NCI-H2029 (cell line): ENCODE data around the gene TIGD6.
"Not testable (repeated sequence)": the region's sequence is repeated elsewhere in the genome, so short reads cannot be mapped to it uniquely, and the experiment has no call there.

Experiments used
- DNase-seq: peaks from one replicate; lab custom pipeline; 2025; lab: John Stamatoyannopoulos, UW

TIGD6 gene

DNA sequence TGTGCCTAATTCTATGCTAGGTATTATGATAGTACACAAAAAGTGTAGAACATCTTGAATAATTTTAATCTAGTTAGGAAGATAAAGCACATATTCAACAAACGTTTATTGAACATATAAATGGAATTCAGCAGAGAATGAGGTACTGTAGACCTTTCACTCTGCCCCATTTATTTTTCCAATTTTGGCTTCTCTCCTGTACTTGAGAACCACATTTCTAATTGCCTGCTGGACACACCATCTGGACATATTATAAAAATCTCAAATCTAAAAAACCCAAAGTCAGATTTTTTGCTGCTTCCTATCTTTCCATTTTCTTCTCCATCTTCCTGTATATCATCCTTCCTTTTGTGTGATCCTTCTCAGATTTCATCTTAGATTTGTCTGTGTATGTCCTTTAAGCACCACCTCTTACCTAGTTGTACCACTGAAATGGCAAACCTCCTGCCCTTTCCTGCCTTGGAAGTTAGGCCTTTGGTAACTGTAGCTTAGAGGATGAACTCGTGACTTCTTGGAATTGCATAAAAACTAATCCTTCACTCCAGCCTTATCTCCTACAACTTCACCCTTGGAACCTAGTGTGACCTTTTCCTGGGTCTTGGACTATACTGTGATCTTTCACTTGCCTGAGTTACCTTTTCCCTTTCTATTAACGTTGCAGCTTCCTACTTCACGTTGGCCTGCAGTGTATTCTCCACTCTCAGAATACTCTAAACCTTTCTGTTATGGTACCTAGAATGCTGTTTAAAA lies 31.1 kb downstream of the TIGD6 start:
- DNase-seq = no peak

DNA sequence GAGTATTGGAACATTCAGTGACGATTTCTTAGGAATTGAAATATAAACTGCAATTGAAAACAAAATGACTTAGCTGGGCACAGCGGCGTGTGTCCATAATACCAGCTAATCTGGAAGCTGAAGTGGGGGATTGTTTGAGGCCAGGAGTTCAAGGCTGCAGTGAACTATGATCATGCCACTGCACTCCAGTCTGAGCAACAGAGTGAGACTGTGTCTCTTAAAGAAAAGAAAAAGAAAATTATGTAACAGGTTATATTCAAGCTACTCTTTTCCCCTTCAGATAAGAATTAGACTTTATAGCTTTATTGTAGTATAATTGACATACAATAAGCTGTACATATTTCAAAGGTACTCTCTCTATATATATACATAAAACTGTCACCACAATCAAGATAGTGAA lies 33.5 kb downstream of the TIGD6 start:
- no peak for DNase-seq

- no peak for DNase-seq
These were observed 36.7 kb downstream of the TIGD6 start for GRCh38 chr5:149963729-149964128.

GRCh38 chr5:149962601-149963300 lies 37.7 kb downstream of the TIGD6 start:
- DNase-seq = no peak

DNA sequence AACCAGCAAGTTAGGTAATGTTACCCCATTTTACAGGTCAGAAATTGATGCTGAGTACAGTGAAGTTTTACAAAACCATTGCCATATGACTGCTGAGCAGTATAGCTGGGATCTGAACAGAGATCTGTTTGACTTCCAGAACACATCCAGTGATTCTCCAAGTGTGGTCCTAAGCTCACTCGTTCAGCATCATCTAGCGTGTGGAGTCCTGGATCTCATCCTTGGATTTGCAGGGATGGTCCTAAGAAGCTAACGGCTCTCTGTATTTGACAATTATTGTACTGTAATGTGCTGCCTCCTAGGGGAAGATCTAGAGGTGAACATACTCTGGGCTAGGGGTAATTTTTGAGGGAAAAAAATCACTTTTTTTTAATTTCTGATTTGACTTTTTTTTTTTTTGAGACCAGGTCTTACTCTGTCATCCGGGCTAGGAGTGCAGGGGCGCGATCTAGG lies 38.5 kb downstream of the TIGD6 start:
- no peak for DNase-seq

- no peak for DNase-seq
These were observed 39.2 kb downstream of the TIGD6 start for GRCh38 chr5:149961186-149961685.

DNA sequence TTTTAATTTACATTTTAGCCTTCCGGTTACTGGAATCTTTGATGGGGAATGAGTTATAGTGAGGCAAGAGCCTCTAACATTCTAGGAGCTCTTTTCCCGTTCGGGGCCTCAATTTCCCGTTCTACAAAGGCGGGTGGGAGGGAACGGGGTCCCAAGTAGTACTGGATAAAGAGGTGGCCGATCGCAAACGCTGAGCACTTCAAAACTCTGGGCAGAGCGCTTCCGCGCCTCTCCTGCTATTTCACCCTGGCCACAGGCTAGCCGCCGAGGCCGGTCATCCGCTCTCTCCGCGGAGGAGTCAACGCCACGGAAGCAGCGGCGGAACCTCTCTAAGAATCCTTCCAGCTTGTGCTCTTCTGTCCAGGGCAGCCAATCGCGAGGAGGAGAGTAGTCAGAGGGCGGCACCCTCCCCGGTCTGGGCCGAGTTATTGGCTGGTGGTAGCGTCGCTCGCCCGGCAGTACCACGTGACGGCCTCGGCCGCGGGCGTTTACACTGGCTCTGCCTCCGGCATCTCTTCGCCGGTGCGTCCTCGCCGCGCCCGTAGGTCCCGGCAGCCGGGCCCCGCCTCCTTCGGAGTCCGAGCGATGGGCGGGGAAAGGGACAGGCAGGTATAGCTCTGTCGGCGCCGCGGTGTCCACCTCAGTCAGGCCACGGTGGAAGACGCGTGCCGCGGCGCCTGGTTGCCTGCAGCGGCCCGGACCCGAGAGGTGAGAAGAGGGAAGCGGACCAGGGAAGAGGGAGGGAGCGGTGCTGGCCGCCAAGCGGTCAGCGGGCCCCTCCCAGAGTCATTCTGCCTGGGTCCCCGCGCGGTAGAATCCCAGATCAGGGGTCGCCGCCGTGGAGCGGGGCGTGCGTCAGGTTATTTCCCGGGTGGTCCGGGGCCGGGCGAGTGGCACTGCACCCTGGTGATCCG lies 39.9 kb downstream of the TIGD6 start, which contains the start of gene SLC26A2:
SLC26A2 (plus strand) TSS at position 487 of the 914 bp plus-strand sequence. CDS start 16,895 bp downstream, outside the sequence.
- peak; percentile 97 for DNase-seq

DNA sequence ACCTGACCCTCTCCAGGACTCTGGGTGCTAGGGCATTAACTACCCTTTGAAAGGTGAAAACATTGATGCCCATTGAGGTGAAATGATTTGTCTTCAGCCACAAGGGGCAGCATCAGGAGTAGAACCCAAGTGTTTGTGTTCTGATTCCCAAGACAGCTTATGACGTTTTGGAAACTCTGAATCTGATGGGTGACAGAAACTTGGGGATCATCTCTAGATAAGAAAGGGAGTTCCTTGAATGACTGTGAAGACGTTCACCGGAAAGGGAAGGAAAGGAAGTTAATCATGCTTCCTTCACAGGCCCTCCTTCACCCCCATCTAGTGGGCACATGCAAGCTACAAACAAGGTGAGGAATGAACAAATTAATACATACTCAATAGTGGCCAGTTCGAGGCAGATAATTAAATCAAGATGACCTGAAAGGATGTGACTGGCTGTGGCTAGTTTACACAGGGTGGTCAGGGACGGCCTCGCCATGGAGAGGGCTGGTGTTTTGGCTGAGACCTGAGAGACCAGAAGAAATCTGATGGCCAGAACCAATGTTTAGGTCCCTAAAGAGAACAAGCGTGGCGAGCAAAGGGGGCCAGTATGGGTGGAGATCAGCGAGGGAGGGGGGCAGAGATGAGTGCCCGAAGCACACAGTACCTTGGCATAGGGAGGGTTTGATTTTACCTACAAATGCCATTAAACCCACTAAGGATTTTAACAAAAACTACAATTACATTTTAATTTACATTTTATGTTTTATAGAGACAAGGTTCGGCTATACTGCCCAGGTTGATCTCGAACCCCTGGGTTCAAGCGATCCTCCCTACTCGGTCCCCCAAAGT lies 40.8 kb downstream of the TIGD6 start:
- DNase-seq = no peak

- DNase-seq = no peak
These were observed 42.6 kb downstream of the TIGD6 start for GRCh38 chr5:149957855-149958254.

DNA sequence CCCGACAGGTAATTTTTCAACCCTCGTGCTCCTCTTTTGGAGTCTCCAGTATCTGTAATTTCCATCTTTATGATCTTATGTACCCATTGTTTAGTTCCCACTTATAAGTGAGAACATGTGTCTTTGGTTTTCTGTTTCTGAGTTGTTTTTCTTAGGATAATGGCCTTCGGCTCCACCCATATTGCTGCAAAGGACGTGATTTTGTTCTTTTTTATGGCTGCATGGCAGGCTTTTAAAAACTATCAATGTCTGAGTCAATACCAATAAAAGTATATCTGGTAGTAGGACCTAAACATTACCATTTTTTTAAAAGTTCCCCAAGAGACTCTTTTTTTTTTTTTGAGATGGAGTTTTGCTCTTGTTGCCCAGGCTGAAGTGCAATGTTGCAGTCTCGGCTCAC lies 43.8 kb downstream of the TIGD6 start:
- DNase-seq = no peak

DNA sequence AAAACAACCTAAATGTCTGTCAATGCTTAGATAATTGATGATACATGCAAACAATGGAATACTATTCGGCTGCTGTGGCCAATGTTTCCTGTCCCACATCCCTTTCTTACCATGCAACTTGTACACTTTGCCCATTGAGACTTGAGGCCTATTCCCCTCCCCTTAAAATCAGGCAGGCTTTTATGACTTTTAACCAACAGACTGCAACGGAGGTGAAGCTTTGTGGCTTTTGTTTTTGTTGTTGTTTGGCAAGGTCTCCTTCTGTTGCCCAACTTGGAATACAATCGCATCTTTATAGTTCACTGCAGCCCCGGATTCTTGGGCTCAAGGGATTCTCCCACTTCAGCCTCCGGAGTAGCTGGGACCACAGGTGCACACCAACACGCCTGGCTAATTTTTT lies 45.7 kb downstream of the TIGD6 start:
- DNase-seq = no peak

DNA sequence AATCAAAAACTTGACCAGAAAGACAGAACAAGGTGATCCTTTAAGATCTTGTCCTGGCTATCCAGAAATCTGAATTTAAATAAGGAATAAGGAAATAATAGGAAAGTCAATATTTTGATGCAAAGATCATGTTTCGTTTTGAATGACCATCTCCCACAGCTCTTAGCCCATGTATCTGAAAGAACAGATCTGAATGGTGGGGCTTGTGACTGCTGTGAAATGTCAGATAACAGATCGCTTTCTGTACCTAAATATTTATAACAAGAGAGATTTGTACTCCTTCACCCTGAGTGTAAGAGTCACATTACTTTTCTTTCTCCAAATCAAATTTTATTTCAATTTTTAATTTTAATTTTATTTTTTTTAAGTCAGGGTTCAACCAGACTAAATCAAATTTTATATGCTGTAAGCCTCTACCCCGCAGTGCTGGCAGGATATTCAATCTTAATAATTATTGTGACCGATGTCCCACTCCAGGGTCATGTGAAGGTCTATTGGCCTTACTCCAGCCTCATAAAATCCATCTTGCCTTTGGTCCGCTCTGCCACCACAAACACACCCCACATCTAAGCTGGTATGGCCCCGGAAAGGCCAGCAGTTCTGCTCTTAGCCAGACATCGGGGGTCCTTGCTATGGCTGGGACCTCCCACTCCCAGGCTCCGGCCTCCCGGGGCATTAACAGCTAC lies 46.9 kb downstream of the TIGD6 start:
- DNase-seq = no peak

DNA sequence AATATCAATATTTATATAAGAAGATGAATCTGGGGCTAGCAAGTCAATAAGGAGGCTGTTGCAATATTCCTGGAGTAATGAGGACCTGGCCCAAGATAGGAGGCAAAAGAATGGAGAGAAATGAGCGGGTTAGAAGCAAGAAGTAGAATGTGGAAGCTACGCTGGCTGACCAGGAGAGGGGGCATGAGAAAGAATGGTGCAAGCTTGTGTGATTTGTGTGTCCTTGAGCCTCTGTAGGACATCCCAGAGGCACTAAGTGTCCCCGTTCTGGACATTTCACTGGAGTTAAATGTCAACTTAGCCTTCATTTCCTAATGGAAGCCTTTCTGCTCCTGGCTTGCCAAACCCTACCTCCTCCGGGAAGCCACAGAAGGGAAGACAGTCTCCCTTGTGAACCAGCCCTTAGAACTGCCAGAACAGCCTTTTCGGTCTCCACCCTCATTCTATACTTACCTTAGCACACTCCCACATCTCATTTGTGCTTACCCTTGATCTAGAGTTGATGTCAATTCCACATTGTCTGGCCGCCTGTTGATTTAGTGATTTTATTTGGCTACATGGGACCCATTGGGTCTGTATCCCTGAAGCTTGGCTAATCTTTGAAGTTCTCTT lies 49.2 kb downstream of the TIGD6 start:
- DNase-seq = no peak

- DNase-seq = no peak
These were observed 51.5 kb downstream of the TIGD6 start for GRCh38 chr5:149948993-149949392.

DNA sequence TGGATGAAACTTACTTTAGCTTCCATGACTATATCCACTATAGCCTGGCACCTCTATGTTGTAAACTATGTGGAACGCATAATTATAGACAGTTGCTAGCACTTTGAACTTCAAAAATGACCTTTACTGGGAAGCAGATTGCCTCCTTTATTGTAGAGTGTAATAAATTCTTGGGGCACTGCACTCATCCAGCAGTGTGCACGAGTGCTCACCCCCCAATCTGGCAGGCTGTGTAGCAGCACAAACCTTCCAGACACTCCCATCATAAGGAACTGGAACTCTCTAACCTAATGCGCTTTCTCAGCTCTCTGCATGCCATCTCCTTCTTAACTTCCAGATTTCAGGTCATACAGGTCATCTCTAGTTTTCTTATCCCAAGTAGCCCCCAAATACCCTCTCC lies 54.3 kb downstream of the TIGD6 start:
- DNase-seq = no peak

GRCh38 chr5:149944666-149945065 lies 55.8 kb downstream of the TIGD6 start, which contains the start of gene PDE6A:
TSS of gene PDE6A (minus strand) at chr5:149944793. CDS start at chr5:149944673, 120 bp downstream.
- DNase-seq = no peak

DNA sequence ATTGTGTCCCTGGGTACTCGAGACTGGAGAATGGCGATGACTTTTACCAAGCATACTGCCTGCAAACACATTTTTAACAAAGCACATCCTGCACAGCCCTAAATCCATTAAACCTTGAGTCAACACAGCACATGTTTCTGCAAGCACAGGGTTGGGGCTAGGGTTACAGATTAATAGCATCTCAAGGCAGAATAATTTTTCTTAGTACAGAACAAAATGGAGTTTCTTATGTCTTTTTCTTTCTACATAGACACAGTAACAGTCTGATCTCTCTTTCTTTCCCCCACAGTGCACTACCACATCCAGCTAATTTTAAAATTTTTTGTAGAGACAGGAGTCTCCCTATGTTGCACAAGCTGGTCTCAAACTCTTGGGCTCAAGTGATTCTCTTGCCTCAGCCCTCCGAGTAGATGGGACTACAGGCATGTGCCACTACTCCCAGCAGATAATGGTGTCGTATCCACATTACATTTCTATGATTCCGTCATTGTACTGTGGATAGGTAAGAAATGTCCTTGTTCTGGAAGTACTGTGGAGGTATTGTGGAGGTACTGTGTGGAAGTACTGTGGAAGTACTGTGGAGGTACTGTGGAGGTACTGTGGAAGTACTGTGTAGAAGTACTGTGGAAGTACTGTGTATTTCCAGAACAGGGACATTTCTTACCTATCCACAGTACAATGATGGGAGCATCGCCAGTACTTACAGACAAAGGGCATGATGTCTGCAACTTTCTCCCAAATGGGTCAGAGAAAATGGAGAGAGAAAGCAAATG lies 57.1 kb downstream of the TIGD6 start:
- not testable (repeated sequence) for DNase-seq
